GM12892 (cell line): ENCODE data around the gene SORBS2.

Experiments
- POLR2A ChIP-seq: IDR thresholded peaks from 2 replicates; pipeline ENCODE4 v1.6.1; 2011; ENCODE audit warnings: low read depth, low read length, control low read depth
- POLR2AphosphoS5 ChIP-seq: IDR thresholded peaks from 2 replicates; pipeline ENCODE4 v1.6.1; 2011; ENCODE audit warnings: low read depth, low read length, control low read depth

- no peak for TF ChIP-seq POLR2A
- TF ChIP-seq POLR2AphosphoS5, result no peak
Measured at GRCh38 chr4:185859111-185859510, 47.1 kb upstream of the SORBS2 start.
